HepG2 (cell line): ENCODE measurements around the gene PSMD1. TPM values are rescaled to one million over a fixed set of nuclear protein-coding genes. Genes with fewer than 3 reads are reported as not detected.

Experiments used
- ATAC-seq: fragments of 200-7000 bp; cut with Tn5 transposase; 3 replicates; pipeline ENCODE4 v1.9.1; 2020; ENCODE audit warnings: mild to moderate bottlenecking, moderate library complexity
- BruUV-seq: library from RNA; stranded (reverse); fragments of 400-500 nt; replicated peaks from 2 replicates; lab custom pipeline; 2021; lab: Mats Ljungman, UMichigan
- CTCF ChIA-PET: fragments of 300-600 bp; formaldehyde crosslinking; extraction: SDS; loops from one replicate; lab custom pipeline; 2021; ENCODE audit warnings: low total read pairs, inconsistent platforms, low intra/inter-chr PET ratio; lab: Yijun Ruan, JAX
- POLR2A ChIA-PET: fragments of 350-600 bp; sonication (Branson Sonifier 250); formaldehyde crosslinking; loops from one replicate; lab custom pipeline; 2020; ENCODE audit warnings: antibody characterized with exemption, inconsistent platforms; lab: Yijun Ruan, JAX
- DNase-seq: peaks from one replicate; pipeline ENCODE4 v3.0.0-alpha.2; 2015; ENCODE audit warnings: low spot score
- FAIRE-seq: peaks from 3 replicates; lab custom pipeline; 2011; peaks lifted over from hg19 to GRCh38; lab: Jason Lieb, UNC
- H2AFZ ChIP-seq: one replicate; pipeline ENCODE4 v1.6.1; 2011; ENCODE audit warnings: low read length, inconsistent platforms
- H3K27ac ChIP-seq: fragments of 300-600 bp; 3 replicates; pipeline ENCODE4 v1.8.0; 2011; ENCODE audit warnings: mixed run types, mild to moderate bottlenecking, mixed read lengths, low read length, inconsistent platforms; ENCODE audit not compliant: insufficient read depth; ENCODE audit errors: extremely low read length
- H3K27me3 ChIP-seq, 2 experiments: fragments of 200-600 bp in 1 of 2; 2 replicates in 1 of 2; 3 replicates in 1 of 2; pipeline versions ENCODE4 v1.6.0 to v1.8.0; 2011; ENCODE audit warnings: low read length in 2 of 2, mild to moderate bottlenecking in 2 of 2, moderate library complexity in 2 of 2, inconsistent platforms in 1 of 2; ENCODE audit not compliant: insufficient read depth in 2 of 2, control insufficient read depth in 1 of 2
- H3K36me3 ChIP-seq, 2 experiments: fragments of 200-600 bp in 1 of 2; replicated peaks in 1 of 2; 2 replicates in 1 of 2; 3 replicates in 1 of 2; pipeline versions ENCODE4 v1.5.1 to v1.8.0; 2011; ENCODE audit warnings: low read length in 2 of 2, inconsistent platforms in 1 of 2; ENCODE audit not compliant: insufficient read depth in 2 of 2, control insufficient read depth in 1 of 2
- H3K4me1 ChIP-seq: 2 replicates; pipeline ENCODE4 v1.5.1; 2012; ENCODE audit warnings: low read length, inconsistent platforms; ENCODE audit not compliant: insufficient read depth
- H3K4me2 ChIP-seq: 2 replicates; pipeline ENCODE4 v1.6.0; 2011; ENCODE audit warnings: low read depth, low read length, inconsistent platforms
- H3K4me3 ChIP-seq, 3 experiments: fragments of 200-600 bp in 1 of 3; sonication (generic), shearing (Covaris generic) in 1 of 3; replicated peaks in 1 of 3; 2 replicates each; pipeline ENCODE4 v1.5.1; 2011 to 2016; ENCODE audit warnings: low read length in 3 of 3, inconsistent platforms in 2 of 3, low read depth in 2 of 3, mild to moderate bottlenecking in 2 of 3, control low read depth in 1 of 3, mixed read lengths in 1 of 3; ENCODE audit not compliant: insufficient read depth in 1 of 3
- H3K79me2 ChIP-seq: one replicate; pipeline ENCODE4 v1.6.1; 2011; ENCODE audit warnings: low read length, inconsistent platforms; ENCODE audit not compliant: insufficient read depth
- H3K9ac ChIP-seq: 2 replicates; pipeline ENCODE4 v1.6.0; 2011; ENCODE audit warnings: mild to moderate bottlenecking, low read depth, low read length, inconsistent platforms; ENCODE audit not compliant: insufficient read depth
- H3K9me3 ChIP-seq: 2 replicates; pipeline ENCODE4 v1.5.1; 2012; ENCODE audit warnings: mild to moderate bottlenecking, low read length
- H4K20me1 ChIP-seq: 2 replicates; pipeline ENCODE4 v1.6.0; 2011; ENCODE audit warnings: inconsistent platforms, mild to moderate bottlenecking, low read length, moderate library complexity; ENCODE audit not compliant: insufficient read depth
- BORCS8-MEF2B ChIP-seq: sonication (generic); formaldehyde crosslinking; IDR thresholded peaks from 2 replicates; pipeline ENCODE4 v1.8.0; 2022; ENCODE audit warnings: mild to moderate bottlenecking, missing genetic modification reagents
- EEA1 ChIP-seq: sonication (generic); formaldehyde crosslinking; IDR thresholded peaks from 2 replicates; pipeline ENCODE4 v1.5.1; 2020; ENCODE audit warnings: mild to moderate bottlenecking, missing genetic modification reagents, borderline replicate concordance
- IKZF4 ChIP-seq: sonication (generic); formaldehyde crosslinking; IDR thresholded peaks from 2 replicates; pipeline ENCODE4 v1.5.1; 2020; ENCODE audit warnings: borderline replicate concordance, mild to moderate bottlenecking, low read depth, missing genetic modification reagents; ENCODE audit errors: not compliant biosample characterization
- MED13 ChIP-seq: sonication (generic); formaldehyde crosslinking; IDR thresholded peaks from 2 replicates; pipeline ENCODE4 v1.5.0; 2020; ENCODE audit warnings: missing genetic modification reagents
- MXD1 ChIP-seq: sonication (generic); formaldehyde crosslinking; IDR thresholded peaks from 2 replicates; pipeline ENCODE4 v1.4.0; 2020; ENCODE audit warnings: mild to moderate bottlenecking, missing genetic modification reagents
- PHB2 ChIP-seq: fragments of 450-650 bp; IDR thresholded peaks from 2 replicates; pipeline ENCODE4 v1.6.1; 2018; ENCODE audit not compliant: partially characterized antibody
- STAG1 ChIP-seq: sonication (generic); formaldehyde crosslinking; IDR thresholded peaks from 2 replicates; pipeline ENCODE4 v1.4.0; 2020; ENCODE audit warnings: missing genetic modification reagents
- ZEB1 ChIP-seq: IDR thresholded peaks from 2 replicates; pipeline ENCODE4 v1.6.1; 2012; ENCODE audit warnings: mild to moderate bottlenecking, low read depth, inconsistent platforms; ENCODE audit not compliant: insufficient replicate concordance
- ZFP37 ChIP-seq: sonication (generic); formaldehyde crosslinking; IDR thresholded peaks from 2 replicates; pipeline ENCODE4 v1.4.0; 2020; ENCODE audit warnings: missing genetic modification reagents, borderline replicate concordance
- ZNF121 ChIP-seq: sonication (generic); formaldehyde crosslinking; IDR thresholded peaks from 2 replicates; pipeline ENCODE4 v1.5.0; 2020; ENCODE audit warnings: mild to moderate bottlenecking, missing genetic modification reagents
- ZNF446 ChIP-seq: sonication (generic); formaldehyde crosslinking; IDR thresholded peaks from 2 replicates; pipeline ENCODE4 v1.5.0; 2020; ENCODE audit warnings: mild to moderate bottlenecking, missing genetic modification reagents
- ZNF513 ChIP-seq: sonication (generic); formaldehyde crosslinking; conservative IDR thresholded peaks from 2 replicates; pipeline ENCODE4 v1.5.0; 2020; ENCODE audit warnings: missing genetic modification reagents
- ZNF770 ChIP-seq: sonication (generic); formaldehyde crosslinking; IDR thresholded peaks from 2 replicates; pipeline ENCODE4 v1.5.0; 2020; ENCODE audit warnings: mild to moderate bottlenecking, missing genetic modification reagents
- WGBS: methylation state at CpG from one replicate; pipeline ENCODE4 v1.1.6; 2017; ENCODE audit warnings: low lambda C conversion rate; 5-methylcytosine and 5-hydroxymethylcytosine counted together
- in situ Hi-C: cut with HindIII; loops from 2 replicates; pipeline ENCODE4 v1.10.0; 2017; ENCODE audit warnings: low pct_unique_long_range_greater_than_20kb; ENCODE audit not compliant: extremely low pct_ligation_motif_present
- intact Hi-C: fragments of 100-400 bp; cut with micrococcal nuclease; formaldehyde crosslinking; loops from one replicate; pipeline ENCODE4 v1.10.0; 2022; ENCODE audit not compliant: unreplicated experiment
- polyA plus RNA-seq, 8 experiments: library from polyadenylated mRNA; depleted of rRNA in 3 of 8; stranded (reverse) in 7 of 8; unstranded in 1 of 8; fragments of >200 nt; fragmentation: Illumina TruSeq in 4 of 8; extraction: Trizol in 4 of 8; gene quantifications; 2 replicates each; pipeline versions ENCODE4 v1.2.1 to v1.2.3, GENCODE V29; 2011 to 2016; ENCODE audit warnings: low read depth in 4 of 8, missing spikeins in 1 of 8, mixed read lengths in 1 of 8; ENCODE audit not compliant: insufficient read depth in 1 of 8
- total RNA-seq, 5 experiments: library from RNA; depleted of rRNA; stranded (reverse); fragments of >200 nt; fragmentation: Illumina TruSeq; extraction: Trizol; gene quantifications; 2 replicates each; pipeline ENCODE4 v1.2.3, GENCODE V29; 2016; ENCODE audit warnings: low read depth in 1 of 5
- TF ChIP-seq, protein P1 (sequence below): sonication (generic); formaldehyde crosslinking; IDR thresholded peaks from 2 replicates; pipeline ENCODE4 v1.5.1; 2020; ENCODE audit warnings: mild to moderate bottlenecking, moderate library complexity, missing genetic modification reagents

PSMD1 gene
- total and polyA plus RNA-seq, 2 of the 13 experiments (the other 11 are each of a cell fraction or from before 2014, with no cell fraction given), result 136 to 191 TPM

DNA sequence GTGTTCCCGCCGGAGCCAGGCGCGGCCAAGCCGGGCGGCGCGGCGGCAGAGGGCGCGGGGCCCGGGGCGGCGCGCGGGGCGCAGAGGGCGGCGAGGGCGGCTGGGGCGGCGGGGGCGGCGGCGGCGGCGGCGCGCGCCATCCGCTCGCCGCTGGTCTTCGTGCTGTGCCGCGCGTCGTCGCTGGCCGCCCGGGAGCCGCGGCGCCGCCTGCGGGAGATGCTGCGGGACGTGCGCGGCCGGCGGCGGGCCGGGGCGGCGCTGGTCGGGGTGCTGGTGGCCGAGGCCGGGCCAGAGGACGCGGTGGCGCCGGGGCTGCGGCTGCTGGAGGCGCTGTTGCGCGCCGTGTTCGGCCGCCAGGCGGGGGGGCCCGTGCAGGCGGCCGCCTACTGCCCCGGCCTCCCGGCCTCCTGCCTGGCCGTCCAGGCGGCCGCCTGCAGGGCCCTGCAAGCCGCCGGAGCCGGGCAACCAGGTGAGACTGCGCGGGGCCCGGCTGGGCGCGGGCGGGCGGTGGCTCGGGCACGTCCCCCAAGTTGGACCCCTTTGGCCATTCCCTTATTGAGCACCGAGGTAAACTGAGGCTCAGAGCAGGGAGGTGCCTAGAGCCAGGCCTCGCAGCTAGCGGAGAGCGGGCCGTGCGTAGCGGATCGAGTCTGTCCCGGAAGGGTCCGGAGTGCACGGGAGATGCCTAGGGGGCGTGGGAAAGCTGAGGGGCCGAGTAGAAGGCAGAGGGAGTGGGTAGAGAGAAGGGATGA lies 18.8 kb upstream of the PSMD1 start (continued):
- TF ChIP-seq MED13, result no peak
- TF ChIP-seq ZNF446 (CRISPR knock-in tag), result no peak
- TF ChIP-seq IKZF4, result peak; percentile 10

- H3K4me1 ChIP-seq, result peaks cover 78% of the 10 kb centered on the region
- H3K4me3 ChIP-seq, result peak overlapping the region; percentile 83 to 99 (median 99)
- FAIRE-seq (no peak), ATAC-seq (peak; percentile 11), DNase-seq (no peak)
- intact Hi-C loops, result no loop called here
- peaks cover 12 to 24% of the 10 kb centered on the region in 2 experiments for H3K36me3 ChIP-seq
- H4K20me1 ChIP-seq, result peaks cover 6% of the 10 kb centered on the region; the same call in 1 of the 2 replicates
- peak overlapping the region; percentile 98 for H3K4me2 ChIP-seq
- H3K9ac ChIP-seq, result peak overlapping the region; percentile 90
- H3K79me2 ChIP-seq, result peaks cover 36% of the 10 kb centered on the region
- H3K27me3 ChIP-seq, result no peaks in the 10 kb centered on the region; a peak in 1 of 5 replicates
- TSS peak; percentile 40 for BruUV-seq
- H3K9me3 ChIP-seq, result no peaks in the 10 kb centered on the region
- POLR2A ChIA-PET, result interaction anchor here (0.6 to 8.5 kb wide), 4 partner anchors 11 to 144 kb away, joined by 3 to 399 read pairs (median 4); partner anchors contain the start of gene PSMD1
- peak overlapping the region; percentile 92 for H3K27ac ChIP-seq
- CTCF ChIA-PET, result interaction anchor here (0.7 to 2.7 kb wide), 2 partner anchors 14 to 18 kb away, joined by 3 to 25 read pairs; partner anchors contain the start of gene PSMD1
- no peak overlapping the region for H2AFZ ChIP-seq
- 9% methylated on average over 19 of the region's 21 CpGs for WGBS
- in situ Hi-C loops, result no loop called here
- TF ChIP-seq STAG1 (CRISPR knock-in tag) (no peak), ZEB1 (no peak), IKZF4 (peak; percentile 65), ZFP37 (CRISPR knock-in tag) (no peak), EEA1 (CRISPR knock-in tag) (no peak), BORCS8-MEF2B (CRISPR knock-in tag) (peak; percentile 71), ZNF513 (no peak), ZNF121 (peak; percentile 39; the same call in 1 of the 2 replicates), MXD1 (CRISPR knock-in tag) (no peak), PHB2 (no peak), ZNF770 (no peak)
- TF ChIP-seq, protein P1, sequence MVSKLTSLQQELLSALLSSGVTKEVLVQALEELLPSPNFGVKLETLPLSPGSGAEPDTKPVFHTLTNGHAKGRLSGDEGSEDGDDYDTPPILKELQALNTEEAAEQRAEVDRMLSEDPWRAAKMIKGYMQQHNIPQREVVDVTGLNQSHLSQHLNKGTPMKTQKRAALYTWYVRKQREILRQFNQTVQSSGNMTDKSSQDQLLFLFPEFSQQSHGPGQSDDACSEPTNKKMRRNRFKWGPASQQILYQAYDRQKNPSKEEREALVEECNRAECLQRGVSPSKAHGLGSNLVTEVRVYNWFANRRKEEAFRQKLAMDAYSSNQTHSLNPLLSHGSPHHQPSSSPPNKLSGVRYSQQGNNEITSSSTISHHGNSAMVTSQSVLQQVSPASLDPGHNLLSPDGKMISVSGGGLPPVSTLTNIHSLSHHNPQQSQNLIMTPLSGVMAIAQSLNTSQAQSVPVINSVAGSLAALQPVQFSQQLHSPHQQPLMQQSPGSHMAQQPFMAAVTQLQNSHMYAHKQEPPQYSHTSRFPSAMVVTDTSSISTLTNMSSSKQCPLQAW (CRISPR knock-in tag), result 0 out of 2 replicates have a peak, but pooled peaks have one; percentile 42
Observed at GRCh38 chr2:231038483-231039293, 18.0 kb upstream of the PSMD1 start.
